Coronary artery (tissue), 2 donors: ENCODE data around the gene ZSCAN16.
A peak's percentile ranks its signal among the peaks of the same experiment; 100 is the strongest.

Experiments used
- DNase-seq: peaks from one replicate; pipeline ENCODE4 v3.0.0-alpha.2; 2017; ENCODE audit warnings: low spot score
- H3K27ac ChIP-seq, 2 donors: fragments of 200-600 bp; sonication (generic); one replicate each; pipeline ENCODE4 v1.5.1; 2016 to 2019
- H3K4me3 ChIP-seq: fragments of 200-600 bp; sonication (generic); 2 replicates; pipeline ENCODE4 v1.5.1; 2016; ENCODE audit warnings: mild to moderate bottlenecking, moderate library complexity
- CTCF ChIP-seq: fragments of 200-600 bp; sonication (generic); IDR thresholded peaks from one replicate; pipeline ENCODE4 v1.5.1; 2019; ENCODE audit warnings: antibody characterized with exemption

ZSCAN16 gene

DNA sequence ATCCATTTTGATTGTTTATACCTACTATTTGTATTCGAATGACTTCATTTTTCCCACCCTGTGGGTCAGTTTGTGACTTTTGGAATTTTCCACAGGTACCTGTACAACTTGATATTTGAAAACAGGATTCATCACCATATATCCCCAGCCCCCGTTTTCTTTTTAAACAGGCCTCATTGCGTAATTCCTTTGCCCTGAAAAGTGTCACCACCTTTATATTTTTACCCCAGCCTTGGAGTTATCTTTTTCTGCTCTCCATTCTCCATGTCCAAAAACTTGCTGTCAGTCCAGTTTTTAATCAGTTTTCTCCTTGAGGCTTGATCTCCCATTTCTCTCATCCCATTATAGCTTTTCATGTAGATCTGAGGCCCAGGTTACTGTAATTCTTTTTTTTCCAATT is 33.9 kb downstream of the ZSCAN16 start:
- Histone ChIP-seq H3K4me3 (no peak overlapping the region), H3K27ac (no peak overlapping the region)
- no peak for TF ChIP-seq CTCF
- no peak for DNase-seq

- Histone ChIP-seq H3K4me3 (no peak overlapping the region), H3K27ac (no peak overlapping the region)
- DNase-seq: no peak
- no peak for TF ChIP-seq CTCF
Observed at GRCh38 chr6:28159029-28159607, 34.7 kb downstream of the ZSCAN16 start.

GRCh38 chr6:28160233-28160632 is 35.8 kb downstream of the ZSCAN16 start:
- Histone ChIP-seq H3K4me3 (no peak overlapping the region), H3K27ac (no peak overlapping the region)
- no peak for TF ChIP-seq CTCF
- no peak for DNase-seq

DNA sequence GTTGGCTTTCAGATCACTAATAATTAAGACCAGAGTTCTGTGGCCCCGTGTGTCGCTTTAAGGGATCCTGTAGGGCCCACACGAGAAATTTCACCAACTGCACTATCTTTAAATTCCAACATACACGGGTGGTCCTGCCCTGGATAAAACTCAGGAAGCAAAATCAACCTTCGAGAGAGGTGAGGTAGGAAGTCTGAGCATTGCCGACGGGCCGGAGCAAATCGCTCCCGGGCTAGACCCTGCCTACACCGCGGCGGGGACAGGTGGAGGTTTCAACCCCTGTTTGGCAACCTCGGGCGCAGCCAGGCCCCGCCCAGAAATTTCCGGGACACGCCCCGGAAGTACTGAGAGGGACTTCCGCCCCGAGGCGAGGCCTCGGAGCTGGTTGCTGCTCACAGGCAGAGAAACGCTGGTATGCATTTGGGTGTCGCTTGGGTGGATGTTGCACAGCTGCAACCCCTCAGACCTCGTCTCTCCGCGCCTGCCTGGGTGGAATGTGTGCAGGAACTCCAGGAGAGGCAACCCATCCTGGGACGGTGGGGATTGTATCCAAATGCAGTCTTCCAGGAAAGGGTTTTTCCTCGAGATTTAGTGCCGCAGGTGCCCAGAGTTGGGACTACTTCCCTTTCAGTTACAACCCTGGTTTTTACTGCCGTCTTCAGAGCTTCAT is 37.1 kb downstream of the ZSCAN16 start:
- peak overlapping the region; percentile 14 to 29 for H3K27ac ChIP-seq
- DNase-seq: peak; percentile 82
- TF ChIP-seq CTCF: no peak
- H3K4me3 ChIP-seq: peak overlapping the region; percentile 73

GRCh38 chr6:28165563-28165962 is 41.2 kb downstream of the ZSCAN16 start:
- no peak overlapping the region for H3K27ac ChIP-seq
- DNase-seq: no peak
- TF ChIP-seq CTCF: no peak
- no peak overlapping the region for H3K4me3 ChIP-seq

GRCh38 chr6:28167068-28167467 is 42.7 kb downstream of the ZSCAN16 start:
- H3K27ac ChIP-seq: no peak overlapping the region
- no peak for DNase-seq
- no peak for TF ChIP-seq CTCF

DNA sequence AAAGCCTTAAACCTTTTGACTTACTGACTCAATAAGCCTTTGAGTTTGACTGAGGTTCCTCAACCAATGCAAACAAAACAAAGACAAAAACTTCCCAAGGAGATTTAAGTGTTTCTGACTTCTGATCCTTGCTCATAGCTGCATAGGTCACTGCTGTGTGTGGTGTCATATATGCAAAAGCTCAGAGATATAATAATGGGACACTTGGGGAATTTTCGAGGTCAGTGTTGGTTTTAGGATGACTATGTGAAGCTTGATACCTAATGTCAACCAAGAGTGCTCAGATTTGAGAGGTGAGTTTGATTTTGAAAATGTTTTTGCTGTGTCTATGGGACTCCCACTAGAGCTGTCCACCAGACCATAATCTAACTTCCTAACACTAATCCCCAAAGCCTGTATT is 43.5 kb downstream of the ZSCAN16 start:
- no peak overlapping the region for H3K4me3 ChIP-seq
- no peak for TF ChIP-seq CTCF
- DNase-seq: no peak
- no peak overlapping the region for H3K27ac ChIP-seq

More at GRCh38 chr6:28167068-28167467, 42.7 kb downstream of the ZSCAN16 start:
- no peak overlapping the region for H3K4me3 ChIP-seq
